KOPT-K1 (cell line): ENCODE data around the gene HPGDS.
"Not testable (repeated sequence)": the region's sequence is repeated elsewhere in the genome, so short reads cannot be mapped to it uniquely, and the experiment has no call there.

ENCODE experiments used
- H3K27ac ChIP-seq: fragments of 200-600 bp; sonication (generic); 2 replicates; pipeline ENCODE4 v1.5.1; 2016; ENCODE audit warnings: antibody characterized with exemption, mild to moderate bottlenecking, low read depth, low read length; ENCODE audit not compliant: poor library complexity, severe bottlenecking
- H3K36me3 ChIP-seq: fragments of 200-600 bp; sonication (generic); 2 replicates; pipeline ENCODE4 v1.5.1; 2017; ENCODE audit warnings: antibody characterized with exemption, mild to moderate bottlenecking, low read length, moderate library complexity; ENCODE audit not compliant: insufficient read depth
- H3K9me3 ChIP-seq: fragments of 200-600 bp; sonication (generic); 2 replicates; pipeline ENCODE4 v1.5.1; 2017; ENCODE audit warnings: antibody characterized with exemption, low read length, mild to moderate bottlenecking; ENCODE audit not compliant: insufficient read depth, poor library complexity, severe bottlenecking

The HPGDS gene

GRCh38 chr4:94307231-94307871, 35.3 kb downstream of the HPGDS start:
- H3K27ac ChIP-seq = no peak overlapping the region
- H3K9me3 ChIP-seq = no peaks in the 10 kb centered on the region
- no peaks in the 10 kb centered on the region for H3K36me3 ChIP-seq

GRCh38 chr4:94306713-94307112, 35.9 kb downstream of the HPGDS start:
- Histone ChIP-seq H3K27ac (no peak overlapping the region), H3K36me3 (no peaks in the 10 kb centered on the region), H3K9me3 (no peaks in the 10 kb centered on the region)

GRCh38 chr4:94305466-94306225, 37.0 kb downstream of the HPGDS start:
- no peaks in the 10 kb centered on the region for H3K9me3 ChIP-seq
- no peak overlapping the region for H3K27ac ChIP-seq
- no peaks in the 10 kb centered on the region for H3K36me3 ChIP-seq

GRCh38 chr4:94304365-94304971, 38.2 kb downstream of the HPGDS start:
- no peaks in the 10 kb centered on the region for H3K9me3 ChIP-seq
- H3K36me3 ChIP-seq = no peaks in the 10 kb centered on the region
- no peak overlapping the region for H3K27ac ChIP-seq

GRCh38 chr4:94302191-94302590, 40.4 kb downstream of the HPGDS start:
- Histone ChIP-seq H3K9me3 (no peaks in the 10 kb centered on the region), H3K27ac (no peak overlapping the region), H3K36me3 (no peaks in the 10 kb centered on the region)

GRCh38 chr4:94298725-94299252, 43.8 kb downstream of the HPGDS start:
- Histone ChIP-seq H3K27ac (no peak overlapping the region), H3K36me3 (no peaks in the 10 kb centered on the region), H3K9me3 (no peaks in the 10 kb centered on the region)

GRCh38 chr4:94295473-94295872, 47.2 kb downstream of the HPGDS start:
- peaks cover 26% of the 10 kb centered on the region for H3K36me3 ChIP-seq
- H3K9me3 ChIP-seq, H3K27ac ChIP-seq: not testable (repeated sequence)

- H3K9me3 ChIP-seq, H3K27ac ChIP-seq: not testable (repeated sequence)
- peaks cover 40% of the 10 kb centered on the region for H3K36me3 ChIP-seq
Measured at GRCh38 chr4:94293981-94294380, 48.7 kb downstream of the HPGDS start.

GRCh38 chr4:94290245-94290644, 52.4 kb downstream of the HPGDS start:
- H3K27ac ChIP-seq = no peak overlapping the region
- H3K9me3 ChIP-seq = no peaks in the 10 kb centered on the region
- H3K36me3 ChIP-seq = peaks cover 71% of the 10 kb centered on the region

- H3K9me3 ChIP-seq = no peaks in the 10 kb centered on the region
- no peak overlapping the region for H3K27ac ChIP-seq
- H3K36me3 ChIP-seq = peaks cover 89% of the 10 kb centered on the region
Measured at GRCh38 chr4:94285666-94286065, 57.0 kb downstream of the HPGDS start.

GRCh38 chr4:94284889-94285288, 57.7 kb downstream of the HPGDS start:
- Histone ChIP-seq H3K27ac (no peak overlapping the region), H3K36me3 (peaks cover 91% of the 10 kb centered on the region), H3K9me3 (no peaks in the 10 kb centered on the region)

GRCh38 chr4:94278781-94279180, 63.9 kb downstream of the HPGDS start:
- no peaks in the 10 kb centered on the region for H3K9me3 ChIP-seq
- H3K27ac ChIP-seq = no peak overlapping the region
- peaks cover 93% of the 10 kb centered on the region for H3K36me3 ChIP-seq

- H3K27ac ChIP-seq = no peak overlapping the region
- H3K36me3 ChIP-seq = peaks cover 93% of the 10 kb centered on the region
- H3K9me3 ChIP-seq = no peaks in the 10 kb centered on the region
Measured at GRCh38 chr4:94277534-94277933, 65.1 kb downstream of the HPGDS start.

- Histone ChIP-seq H3K27ac (no peak overlapping the region), H3K9me3 (no peaks in the 10 kb centered on the region), H3K36me3 (peaks cover 96% of the 10 kb centered on the region)
Measured at GRCh38 chr4:94276204-94276603, 66.4 kb downstream of the HPGDS start.

- Histone ChIP-seq H3K36me3 (peaks cover 97% of the 10 kb centered on the region), H3K27ac (no peak overlapping the region), H3K9me3 (no peaks in the 10 kb centered on the region)
Measured at GRCh38 chr4:94274912-94275311, 67.7 kb downstream of the HPGDS start.
